Vagina (tissue), 2 donors: ENCODE measurements around the gene TSC1.

Source experiments
- POLR2A ChIP-seq, 2 donors: fragments of 450-650 bp; IDR thresholded peaks; one replicate each; pipeline ENCODE4 v1.6.1; 2017; ENCODE audit warnings: antibody characterized with exemption in 2 of 2, mild to moderate bottlenecking in 2 of 2, moderate library complexity in 2 of 2
- TF ChIP-seq, protein P1 (sequence below), 3 experiments: fragments of 450-650 bp in 2 of 3; fragments of 200-600 bp in 1 of 3; sonication (generic) in 1 of 3; IDR thresholded peaks; one replicate each; pipeline ENCODE4 v1.5.1; 2017 to 2019; ENCODE audit warnings: antibody characterized with exemption in 3 of 3, mild to moderate bottlenecking in 2 of 3, moderate library complexity in 2 of 3

DNA sequence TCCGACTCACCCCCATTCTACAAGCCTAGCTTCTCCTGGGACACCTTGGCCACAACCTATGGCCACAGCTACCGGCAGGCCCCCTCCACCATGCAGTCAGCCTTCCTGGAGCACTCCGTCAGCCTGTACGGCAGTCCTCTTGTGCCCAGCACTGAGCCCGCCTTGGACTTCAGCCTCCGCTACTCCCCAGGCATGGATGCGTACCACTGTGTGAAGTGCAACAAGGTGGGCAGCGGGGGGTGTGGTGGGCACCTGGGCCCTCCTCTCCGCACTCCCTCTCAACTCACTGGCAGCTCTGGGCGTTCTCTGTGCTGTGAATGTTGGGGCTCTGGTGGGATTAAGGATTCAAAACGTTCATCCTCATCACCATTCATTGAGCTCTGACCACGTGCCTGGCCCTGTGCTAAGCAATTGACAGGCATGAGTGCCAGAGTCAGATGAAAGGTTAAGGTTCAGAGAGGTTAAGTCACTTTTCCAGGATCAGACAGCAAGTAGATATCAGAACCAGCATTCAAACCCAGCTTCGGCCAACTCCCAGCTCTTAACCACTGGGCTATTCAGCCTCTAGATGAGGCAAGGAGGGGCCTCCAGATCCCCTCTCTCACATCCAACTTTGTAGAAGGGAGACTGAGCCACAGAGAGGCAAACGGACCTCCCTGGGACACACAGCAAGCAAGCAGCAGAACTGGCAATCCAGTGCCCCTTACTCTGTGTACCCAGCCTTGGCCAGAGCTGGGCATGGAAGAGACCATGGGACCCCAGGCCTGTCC, 44.0 kb upstream of the TSC1 start:
- TF ChIP-seq, protein P1, sequence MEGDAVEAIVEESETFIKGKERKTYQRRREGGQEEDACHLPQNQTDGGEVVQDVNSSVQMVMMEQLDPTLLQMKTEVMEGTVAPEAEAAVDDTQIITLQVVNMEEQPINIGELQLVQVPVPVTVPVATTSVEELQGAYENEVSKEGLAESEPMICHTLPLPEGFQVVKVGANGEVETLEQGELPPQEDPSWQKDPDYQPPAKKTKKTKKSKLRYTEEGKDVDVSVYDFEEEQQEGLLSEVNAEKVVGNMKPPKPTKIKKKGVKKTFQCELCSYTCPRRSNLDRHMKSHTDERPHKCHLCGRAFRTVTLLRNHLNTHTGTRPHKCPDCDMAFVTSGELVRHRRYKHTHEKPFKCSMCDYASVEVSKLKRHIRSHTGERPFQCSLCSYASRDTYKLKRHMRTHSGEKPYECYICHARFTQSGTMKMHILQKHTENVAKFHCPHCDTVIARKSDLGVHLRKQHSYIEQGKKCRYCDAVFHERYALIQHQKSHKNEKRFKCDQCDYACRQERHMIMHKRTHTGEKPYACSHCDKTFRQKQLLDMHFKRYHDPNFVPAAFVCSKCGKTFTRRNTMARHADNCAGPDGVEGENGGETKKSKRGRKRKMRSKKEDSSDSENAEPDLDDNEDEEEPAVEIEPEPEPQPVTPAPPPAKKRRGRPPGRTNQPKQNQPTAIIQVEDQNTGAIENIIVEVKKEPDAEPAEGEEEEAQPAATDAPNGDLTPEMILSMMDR (IDR thresholded peaks at IDR 0.05): no peak
- TF ChIP-seq POLR2A (IDR thresholded peaks at IDR 0.05): no peak
